T-helper 17 cell (primary cell): ENCODE data around the gene UNC5CL. TPM values are rescaled to one million over a fixed set of nuclear protein-coding genes. Genes with fewer than 3 reads are reported as not detected.

Experiments
- ATAC-seq: fragments of 150-1000 bp; cut with Tn5 transposase; 2 replicates; pipeline ENCODE4 v1.10.0; 2021; ENCODE audit warnings: mild to moderate bottlenecking, moderate library complexity
- DNase-seq, 3 donors: peaks; one replicate each; pipeline versions ENCODE4 v3.0.0 to v3.0.0-alpha.2; 2020 to 2021
- H3K9me3 ChIP-seq: one replicate; pipeline ENCODE4 v1.7.0; 2013; ENCODE audit warnings: low read length, mild to moderate bottlenecking; ENCODE audit not compliant: control insufficient read depth, poor library complexity, severe bottlenecking
- H3K27ac Mint-ChIP-seq: one replicate; pipeline ENCODE4 v1.8.0; 2022; ENCODE audit warnings: mild to moderate bottlenecking, moderate library complexity, mixed read lengths
- H3K27me3 Mint-ChIP-seq: one replicate; pipeline ENCODE4 v1.8.0; 2022; ENCODE audit warnings: mixed read lengths
- H3K36me3 Mint-ChIP-seq: one replicate; pipeline ENCODE4 v1.8.0; 2022; ENCODE audit warnings: low read depth, mixed read lengths
- H3K4me1 Mint-ChIP-seq: one replicate; pipeline ENCODE4 v1.8.0; 2022; ENCODE audit warnings: mild to moderate bottlenecking, mixed read lengths
- H3K4me3 Mint-ChIP-seq: one replicate; pipeline ENCODE4 v1.8.0; 2022; ENCODE audit warnings: mild to moderate bottlenecking, moderate library complexity, mixed read lengths
- total RNA-seq, 4 donors: library from RNA in 2 of 4; stranded (reverse) in 2 of 4; gene quantifications; one replicate each; pipeline ENCODE4 v1.2.3 and lab custom pipeline; 2022 to 2026

UNC5CL gene
- total RNA-seq, result 1 to 10 TPM; 4.2 to 4.9 TPM
- 6.6 to 8.3 reads per million in 2 donors for total RNA-seq (lab: John Stamatoyannopoulos, UW)

- Mint-ChIP-seq H3K27ac (no peak within 1 kb of the TSS), H3K27me3 (no peaks in the 10 kb centered on the region), H3K4me3 (no peak within 1 kb of the TSS), H3K4me1 (peaks cover 4% of the 10 kb centered on the region), H3K36me3 (no peaks in the 10 kb centered on the region)
- DNase-seq (peak in 1 of 3 donors; percentile 52), ATAC-seq (peak; percentile 70)
- no peaks in the 10 kb centered on the region for H3K9me3 ChIP-seq
Observed at GRCh38 chr6:41039060-41039998, at the start of gene UNC5CL. Gene UNC5CL, minus strand, starts transcription at chr6:41039221. Its CDS starts 4,147 bp downstream, at chr6:41035074.

GRCh38 chr6:41088451-41088850, 49.4 kb upstream of the UNC5CL start:
- H3K9me3 ChIP-seq, result no peaks in the 10 kb centered on the region
- H3K27ac Mint-ChIP-seq, result no peak overlapping the region
- H3K4me1 Mint-ChIP-seq, result peaks cover 5% of the 10 kb centered on the region
- H3K4me3 Mint-ChIP-seq, result no peak overlapping the region
- ATAC-seq (no peak), DNase-seq (no peak)
- no peaks in the 10 kb centered on the region for H3K27me3 Mint-ChIP-seq
- peaks cover 10% of the 10 kb centered on the region for H3K36me3 Mint-ChIP-seq

- ATAC-seq (no peak), DNase-seq (no peak)
- no peaks in the 10 kb centered on the region for H3K27me3 Mint-ChIP-seq
- peaks cover 24% of the 10 kb centered on the region for H3K4me1 Mint-ChIP-seq
- H3K4me3 Mint-ChIP-seq, result no peak overlapping the region
- H3K36me3 Mint-ChIP-seq, result peaks cover 7% of the 10 kb centered on the region
- H3K9me3 ChIP-seq, result no peaks in the 10 kb centered on the region
- no peak overlapping the region for H3K27ac Mint-ChIP-seq
Observed at GRCh38 chr6:41085182-41085581, 46.2 kb upstream of the UNC5CL start.

GRCh38 chr6:41083072-41083471, 44.1 kb upstream of the UNC5CL start:
- Mint-ChIP-seq H3K27me3 (no peaks in the 10 kb centered on the region), H3K27ac (no peak overlapping the region), H3K36me3 (peaks cover 7% of the 10 kb centered on the region), H3K4me1 (peaks cover 28% of the 10 kb centered on the region), H3K4me3 (no peak overlapping the region)
- DNase-seq, result no peak
- ATAC-seq, result no peak
- H3K9me3 ChIP-seq, result no peaks in the 10 kb centered on the region

- no peaks in the 10 kb centered on the region for H3K9me3 ChIP-seq
- H3K4me1 Mint-ChIP-seq, result peaks cover 32% of the 10 kb centered on the region
- ATAC-seq (peak; percentile 91), DNase-seq (peak in 1 of 3 donors; percentile 10)
- no peaks in the 10 kb centered on the region for H3K27me3 Mint-ChIP-seq
- H3K27ac Mint-ChIP-seq, result peak overlapping the region; percentile 94
- H3K4me3 Mint-ChIP-seq, result peak overlapping the region; percentile 80
- H3K36me3 Mint-ChIP-seq, result peaks cover 4% of the 10 kb centered on the region
Observed at GRCh38 chr6:41080621-41081020, 41.6 kb upstream of the UNC5CL start.

- ATAC-seq (no peak), DNase-seq (no peak)
- no peaks in the 10 kb centered on the region for H3K9me3 ChIP-seq
- no peak overlapping the region for H3K27ac Mint-ChIP-seq
- peaks cover 48% of the 10 kb centered on the region for H3K4me1 Mint-ChIP-seq
- H3K4me3 Mint-ChIP-seq, result no peak overlapping the region
- peaks cover 2% of the 10 kb centered on the region for H3K36me3 Mint-ChIP-seq
- no peaks in the 10 kb centered on the region for H3K27me3 Mint-ChIP-seq
Observed at GRCh38 chr6:41079080-41079479, 40.1 kb upstream of the UNC5CL start.

- H3K36me3 Mint-ChIP-seq, result peaks cover 4% of the 10 kb centered on the region
- peaks cover 49% of the 10 kb centered on the region for H3K4me1 Mint-ChIP-seq
Observed at GRCh38 chr6:41078101-41078500, 39.1 kb upstream of the UNC5CL start.

GRCh38 chr6:41077536-41077935, 38.5 kb upstream of the UNC5CL start:
- DNase-seq (no peak), ATAC-seq (no peak)
- no peaks in the 10 kb centered on the region for H3K9me3 ChIP-seq
- Mint-ChIP-seq H3K4me3 (no peak overlapping the region), H3K27me3 (no peaks in the 10 kb centered on the region), H3K27ac (peak overlapping the region; percentile 98), H3K36me3 (peaks cover 4% of the 10 kb centered on the region), H3K4me1 (peaks cover 47% of the 10 kb centered on the region)

More at GRCh38 chr6:41078101-41078500, 39.1 kb upstream of the UNC5CL start:
- H3K9me3 ChIP-seq, result no peaks in the 10 kb centered on the region
- Mint-ChIP-seq H3K27ac (no peak overlapping the region), H3K4me3 (no peak overlapping the region), H3K27me3 (no peaks in the 10 kb centered on the region)
- ATAC-seq (no peak), DNase-seq (no peak)

GRCh38 chr6:41075651-41076626, 36.9 kb upstream of the UNC5CL start:
- H3K36me3 Mint-ChIP-seq, result peaks cover 4% of the 10 kb centered on the region
- H3K4me1 Mint-ChIP-seq, result peaks cover 46% of the 10 kb centered on the region
- H3K27ac Mint-ChIP-seq, result peak overlapping the region; percentile 98
- H3K27me3 Mint-ChIP-seq, result no peaks in the 10 kb centered on the region
- ATAC-seq, result no peak
- DNase-seq, result no peak
- H3K9me3 ChIP-seq, result no peaks in the 10 kb centered on the region
- H3K4me3 Mint-ChIP-seq, result peak overlapping the region; percentile 49

GRCh38 chr6:41074692-41075436, 35.8 kb upstream of the UNC5CL start:
- peak overlapping the region; percentile 98 for H3K27ac Mint-ChIP-seq
- H3K36me3 Mint-ChIP-seq, result peaks cover 4% of the 10 kb centered on the region
- peaks cover 43% of the 10 kb centered on the region for H3K4me1 Mint-ChIP-seq
- no peaks in the 10 kb centered on the region for H3K27me3 Mint-ChIP-seq
- no peak for ATAC-seq
- peak overlapping the region; percentile 97 for H3K4me3 Mint-ChIP-seq
- no peak for DNase-seq
- no peaks in the 10 kb centered on the region for H3K9me3 ChIP-seq

- Mint-ChIP-seq H3K4me1 (peaks cover 43% of the 10 kb centered on the region), H3K4me3 (peak overlapping the region; percentile 97), H3K36me3 (peaks cover 4% of the 10 kb centered on the region), H3K27me3 (no peaks in the 10 kb centered on the region), H3K27ac (peak overlapping the region; percentile 98)
- H3K9me3 ChIP-seq, result no peaks in the 10 kb centered on the region
- no peak for DNase-seq
- no peak for ATAC-seq
Observed at GRCh38 chr6:41073968-41074691, 35.1 kb upstream of the UNC5CL start.
